GM21737 (cell line): ENCODE results near the gene BICDL2.
A peak's percentile ranks its signal among the peaks of the same experiment; 100 is the strongest.

Source experiments
- ATAC-seq: cut with Tn5 transposase; IDR thresholded peaks from one replicate; pipeline ENCODE4 v1.9.1; 2021; ENCODE audit warnings: mild to moderate bottlenecking, moderate library complexity; ENCODE audit not compliant: unreplicated experiment

Gene BICDL2

DNA sequence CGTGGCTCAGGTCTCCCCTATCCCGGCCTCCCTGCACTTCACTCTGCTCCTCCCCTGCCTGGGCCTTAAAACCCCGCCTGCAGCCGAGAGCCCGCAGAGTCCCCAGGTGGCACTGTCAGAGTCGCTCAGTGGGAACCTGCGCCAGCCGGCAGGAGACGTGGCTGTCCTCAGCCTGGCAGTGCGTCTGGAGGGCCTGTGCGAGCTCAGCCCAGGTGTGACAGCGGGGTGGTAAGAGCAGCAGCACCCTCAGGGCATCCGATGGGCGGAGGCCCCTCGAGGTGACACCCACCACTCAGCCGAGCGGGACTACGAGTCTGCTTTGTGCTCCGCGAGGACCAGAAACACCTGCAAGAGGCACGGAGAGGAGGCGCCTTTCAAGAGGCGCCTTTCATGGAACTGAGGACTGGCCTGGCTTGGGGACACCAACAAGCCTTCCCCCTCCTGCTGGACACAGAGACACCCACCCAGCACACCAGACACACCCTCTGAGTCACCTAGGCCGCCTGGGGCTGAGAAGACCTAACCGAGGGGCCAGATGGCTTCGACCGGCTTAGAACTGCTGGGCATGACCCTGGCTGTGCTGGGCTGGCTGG, 23.8 kb downstream of the BICDL2 start, which contains the start of gene CLDN9:
Gene CLDN9 (plus strand): TSS at position 96 of the 593 bp plus-strand sequence. CDS start 440 bp downstream, at position 536.
- ATAC-seq, result no peak

DNA sequence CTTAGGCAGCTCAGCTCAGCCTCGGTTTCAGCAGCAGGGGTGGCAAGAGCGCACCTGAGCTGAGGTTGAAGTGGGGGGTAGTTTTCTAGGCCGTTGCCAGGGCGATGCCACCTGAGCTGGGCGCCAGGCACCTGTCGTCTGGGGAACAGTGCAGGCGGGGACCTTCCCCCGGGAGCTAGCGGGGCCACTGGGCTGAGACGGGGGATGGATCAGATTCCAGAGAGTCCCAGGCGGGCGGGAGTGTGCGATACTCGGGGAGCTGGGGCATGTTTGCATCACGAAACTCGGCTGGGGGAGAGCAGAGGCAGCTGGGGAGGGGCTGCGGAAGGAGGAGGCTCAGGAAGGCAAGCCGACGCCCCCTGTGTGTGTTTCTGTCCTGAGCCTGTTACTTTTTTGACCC, 24.5 kb downstream of the BICDL2 start:
- ATAC-seq, result no peak

DNA sequence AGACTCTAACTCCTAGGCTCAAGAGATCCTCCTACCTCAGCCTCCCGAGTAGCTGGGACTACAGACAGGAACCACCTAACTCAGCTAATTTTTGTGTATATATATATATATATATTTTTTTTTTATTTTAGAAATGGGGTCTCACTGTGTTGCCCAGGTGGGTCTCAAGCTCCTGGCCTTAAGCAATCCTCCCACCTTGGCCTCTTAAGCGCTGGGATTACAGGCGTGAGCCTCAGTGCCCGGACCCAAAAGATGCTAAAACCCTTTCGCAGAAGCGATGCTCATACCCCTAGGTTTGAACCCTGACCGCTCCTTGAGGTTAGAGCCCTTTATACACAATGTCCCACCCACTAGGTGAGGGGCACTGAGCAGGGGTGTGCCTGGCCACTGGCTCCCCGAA, 26.2 kb downstream of the BICDL2 start:
- no peak for ATAC-seq

DNA sequence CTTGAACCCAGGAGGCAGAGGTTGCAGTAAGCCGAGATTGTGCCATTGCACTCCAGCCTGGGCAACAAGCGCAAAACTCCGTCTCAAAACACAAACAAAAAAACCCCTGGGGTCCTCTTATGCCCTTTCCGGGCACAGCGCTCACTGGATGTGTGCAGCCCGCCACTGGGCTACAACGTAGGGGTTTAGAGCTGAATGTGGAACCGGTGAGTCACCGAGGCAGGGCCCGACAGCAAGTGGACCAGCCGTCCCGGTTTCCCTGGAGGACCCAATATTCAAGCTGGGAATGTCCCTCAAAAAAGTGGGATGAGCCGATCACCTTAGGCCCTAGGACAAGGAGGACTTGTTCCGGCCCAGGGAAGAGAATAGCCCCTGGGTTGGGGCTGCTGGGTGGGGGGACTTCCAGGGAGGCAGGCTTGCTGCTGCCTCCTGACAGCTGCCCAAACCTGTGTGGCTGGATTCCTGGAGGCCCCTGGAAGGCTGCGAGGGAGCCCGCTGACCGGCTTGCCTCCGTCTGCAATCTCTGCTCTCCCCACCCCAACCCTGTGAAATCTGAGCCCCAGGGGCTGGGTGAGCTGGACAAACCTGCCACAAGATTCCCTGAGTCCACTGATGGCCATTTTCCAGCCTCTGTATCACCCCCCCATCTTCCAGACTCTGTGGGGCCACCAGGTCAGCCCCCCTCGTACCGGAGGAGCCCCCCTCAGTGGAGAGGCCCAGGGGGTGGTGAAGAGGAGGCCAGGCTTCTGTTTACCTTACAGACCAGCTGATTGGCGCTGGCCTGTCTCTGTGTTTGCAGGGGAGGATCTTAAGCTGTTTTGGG, 27.0 kb downstream of the BICDL2 start:
- no peak for ATAC-seq

DNA sequence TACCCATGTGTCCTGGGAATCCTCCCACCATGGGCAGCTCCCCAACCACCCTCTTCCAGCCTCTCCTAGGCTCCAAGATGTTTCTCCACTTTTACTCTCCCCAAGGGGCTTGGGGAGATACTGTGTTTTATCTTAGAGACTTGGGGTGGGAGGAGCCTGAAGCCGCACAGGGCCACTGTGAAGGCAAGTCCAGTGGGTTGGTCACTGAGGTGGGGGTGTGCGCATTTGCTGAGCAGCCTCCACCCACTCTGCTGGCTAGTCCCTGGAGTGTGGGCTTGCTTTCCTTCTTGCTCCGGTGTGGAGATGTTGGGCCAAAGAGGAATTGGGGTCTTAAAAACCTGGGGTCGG, 28.1 kb downstream of the BICDL2 start:
- ATAC-seq, result no peak

DNA sequence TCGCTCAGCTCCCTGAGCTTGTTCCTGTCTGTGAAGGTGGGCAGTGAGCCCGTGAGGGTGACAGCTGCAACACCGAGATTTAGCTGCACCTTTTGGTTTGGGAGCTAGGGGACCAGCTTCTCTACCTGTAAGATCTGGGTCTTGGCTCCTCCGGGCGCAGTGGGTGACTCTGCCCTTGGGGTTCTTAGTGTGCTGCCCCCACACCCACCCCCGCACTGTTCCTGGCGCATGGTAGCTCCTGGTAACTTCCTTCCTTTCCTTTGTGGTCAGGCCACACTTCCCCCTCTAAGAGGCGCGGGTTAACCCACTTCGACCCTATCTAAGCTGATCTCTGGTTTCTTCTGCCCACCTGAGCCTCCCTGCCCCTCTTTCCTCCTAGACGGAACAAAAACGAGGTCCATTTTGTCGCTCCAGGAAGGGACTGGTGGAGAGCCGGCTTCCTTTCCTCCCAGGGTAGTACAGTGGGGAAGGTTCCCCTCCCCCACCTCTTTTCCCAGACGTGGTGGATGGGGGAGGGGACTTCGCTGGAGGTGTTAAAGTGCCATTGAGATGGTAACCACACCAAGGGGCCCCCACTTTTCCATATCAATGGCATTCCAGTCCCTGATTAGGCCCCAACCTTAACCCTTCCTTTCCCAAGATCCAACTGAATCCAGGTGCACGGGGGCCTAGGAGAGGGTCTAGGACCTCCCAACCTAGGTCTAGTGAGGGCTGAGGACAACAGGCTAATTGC, 28.6 kb downstream of the BICDL2 start:
- no peak for ATAC-seq

DNA sequence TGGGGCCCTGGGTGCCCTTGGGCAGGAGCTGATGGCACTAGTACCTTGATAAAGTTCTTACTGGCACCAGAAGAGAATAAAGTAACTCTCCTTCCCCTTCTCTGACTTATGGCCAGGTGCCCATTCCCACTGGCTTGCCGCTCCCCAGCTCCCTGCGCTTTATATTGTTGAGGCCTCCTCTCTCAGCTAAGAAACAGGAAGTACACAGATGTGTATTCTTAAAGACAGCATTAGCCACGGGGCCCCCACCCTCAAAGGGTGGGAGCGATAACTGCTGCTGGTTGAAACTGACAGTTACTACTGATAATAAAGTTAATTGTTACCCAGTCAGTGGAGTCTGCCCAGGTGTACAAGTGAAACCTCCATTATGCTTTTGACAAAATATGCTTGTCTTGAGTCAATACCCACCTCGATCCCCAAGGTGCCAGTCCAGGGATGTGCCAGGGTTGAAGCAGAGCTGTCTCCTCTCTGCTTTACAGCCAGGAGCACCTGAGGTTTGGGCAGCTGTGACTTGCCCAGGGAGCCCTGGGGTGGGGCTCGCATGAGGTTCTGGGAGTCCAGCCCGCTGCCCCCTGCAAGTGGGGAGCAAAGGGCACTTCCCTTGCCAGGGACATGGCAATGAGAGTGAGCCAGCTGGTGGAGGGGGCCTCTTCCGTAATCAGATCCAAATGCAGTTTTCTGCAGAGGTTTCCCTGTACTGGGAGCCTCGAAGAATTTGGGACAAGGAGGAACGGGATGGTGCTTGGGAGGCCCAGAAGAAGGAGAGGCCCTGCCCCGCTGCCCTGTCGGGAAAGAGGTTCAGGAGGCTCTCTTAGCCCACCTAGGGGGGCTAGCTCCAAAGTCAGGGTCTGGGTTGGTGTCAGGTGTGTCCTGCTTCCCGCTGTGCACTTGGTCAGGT, 29.4 kb downstream of the BICDL2 start:
- ATAC-seq, result no peak

DNA sequence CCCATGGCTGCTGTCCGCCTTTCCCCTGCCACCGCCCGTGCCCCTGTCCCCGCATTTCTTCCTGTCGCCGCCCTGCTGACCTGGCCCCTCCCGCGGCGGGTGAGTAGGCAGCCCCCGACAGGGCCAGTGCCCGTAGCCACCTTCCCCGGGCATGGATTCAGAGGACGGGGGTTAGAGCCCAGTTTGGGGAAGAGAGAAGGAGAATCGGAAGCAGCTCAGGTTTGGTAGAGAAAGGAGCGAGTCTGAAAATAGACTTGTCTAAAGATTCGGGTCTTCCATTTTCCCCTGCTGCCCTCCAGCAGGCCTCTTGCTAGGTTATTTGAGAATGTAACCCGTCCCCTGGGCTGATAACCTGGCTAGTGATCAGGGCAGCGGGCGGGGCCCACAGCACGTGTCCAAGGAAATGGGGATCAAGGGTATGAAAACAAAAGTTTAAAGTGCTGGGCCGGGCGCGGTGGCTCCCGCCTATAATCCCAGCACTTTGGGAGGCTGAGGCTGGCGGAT, 31.9 kb downstream of the BICDL2 start:
- no peak for ATAC-seq

DNA sequence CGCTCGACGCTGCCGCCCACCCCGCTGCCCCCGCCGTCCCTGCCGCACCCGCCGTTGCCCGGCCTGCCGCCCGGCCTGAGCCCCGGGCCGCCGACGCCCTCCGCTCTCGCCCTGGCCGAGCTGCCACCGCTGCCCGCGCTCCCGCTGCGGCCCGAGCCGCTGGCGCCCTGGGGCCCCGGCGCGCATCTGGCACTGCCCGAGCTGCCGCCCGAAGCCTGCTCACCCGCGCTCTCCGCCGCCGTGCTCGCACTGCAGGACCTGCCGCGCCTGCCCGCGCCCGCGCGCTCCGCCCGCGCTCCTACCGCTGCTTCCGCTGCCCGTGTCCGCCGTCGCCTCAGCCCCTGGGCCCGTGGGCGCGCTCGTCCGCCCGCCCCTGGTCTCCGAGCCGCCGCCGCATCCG, 32.4 kb downstream of the BICDL2 start:
- peak; percentile 4 for ATAC-seq

DNA sequence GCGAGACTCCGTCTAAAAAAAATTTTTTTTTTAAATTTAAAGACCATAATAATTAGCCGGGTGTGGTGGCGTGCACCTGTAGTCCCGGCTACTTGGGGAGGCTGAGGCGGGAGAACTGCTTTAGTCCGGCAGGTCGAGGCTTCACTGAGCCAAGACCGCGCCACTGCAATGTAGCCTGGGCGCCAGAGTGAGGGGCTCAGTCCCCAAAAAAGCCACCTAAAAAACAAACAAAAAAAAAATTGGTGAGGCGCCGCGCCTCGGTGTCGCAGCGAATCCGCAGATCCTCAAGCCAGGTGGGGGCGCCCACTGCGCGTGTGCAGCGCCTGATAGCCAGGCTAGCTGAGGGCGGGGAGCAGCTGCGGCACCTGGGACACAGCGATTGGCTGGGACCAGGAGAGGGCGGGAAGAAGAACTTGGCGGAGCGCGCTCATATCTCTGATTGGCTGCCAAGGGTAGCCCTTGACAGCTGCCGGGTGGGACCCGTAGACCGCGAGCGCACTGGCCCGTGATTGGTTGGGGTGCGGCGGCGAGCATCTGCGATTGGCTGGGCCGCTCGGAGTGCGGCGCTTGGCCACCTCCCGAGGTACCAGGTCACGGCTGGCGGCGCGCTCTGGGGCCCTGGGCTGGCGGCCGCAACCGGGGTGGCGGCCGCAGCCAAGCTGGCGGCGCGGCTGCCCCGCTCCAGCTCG, 33.0 kb downstream of the BICDL2 start:
- ATAC-seq, result peak; percentile 93

DNA sequence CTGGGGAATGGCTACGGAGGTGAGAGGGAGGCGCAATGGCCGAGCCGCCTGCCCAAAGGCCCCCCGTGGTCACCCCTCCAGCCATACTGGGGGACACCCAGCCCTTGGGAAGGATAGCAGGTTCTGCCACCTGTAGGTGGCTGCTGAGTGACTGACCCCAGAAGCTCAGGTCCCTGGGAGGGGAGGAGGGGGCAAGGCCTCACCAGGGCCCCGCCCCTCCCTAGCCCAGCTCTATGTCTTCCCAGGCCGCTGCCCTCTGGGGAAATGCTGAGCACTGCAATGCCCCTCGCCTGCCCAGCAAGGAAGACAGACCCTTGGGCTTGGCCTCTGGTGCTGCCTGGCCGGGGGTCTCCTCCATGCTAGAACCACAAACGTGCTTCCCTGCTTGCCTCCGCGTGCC, 35.4 kb downstream of the BICDL2 start:
- no peak for ATAC-seq

DNA sequence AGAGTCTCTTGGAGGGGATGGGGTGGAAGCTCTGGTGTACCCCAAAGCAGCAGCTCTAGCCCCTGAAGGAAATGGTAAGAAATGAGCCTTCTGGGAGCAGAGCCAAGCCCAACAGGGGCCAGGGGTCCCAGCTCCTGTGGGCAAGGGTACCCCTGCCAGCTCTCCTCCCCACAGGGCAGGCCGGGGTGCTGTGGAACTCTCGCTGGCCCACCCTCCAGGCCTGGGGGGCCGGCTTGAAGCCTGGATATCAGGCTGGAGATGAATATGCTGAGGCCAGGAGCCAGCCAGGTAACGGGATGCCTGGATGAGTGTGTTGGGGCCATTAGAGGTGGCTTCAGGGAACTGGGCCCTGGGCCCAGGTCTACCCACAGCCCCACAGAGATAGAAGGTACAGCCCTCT, 36.2 kb downstream of the BICDL2 start:
- no peak for ATAC-seq

DNA sequence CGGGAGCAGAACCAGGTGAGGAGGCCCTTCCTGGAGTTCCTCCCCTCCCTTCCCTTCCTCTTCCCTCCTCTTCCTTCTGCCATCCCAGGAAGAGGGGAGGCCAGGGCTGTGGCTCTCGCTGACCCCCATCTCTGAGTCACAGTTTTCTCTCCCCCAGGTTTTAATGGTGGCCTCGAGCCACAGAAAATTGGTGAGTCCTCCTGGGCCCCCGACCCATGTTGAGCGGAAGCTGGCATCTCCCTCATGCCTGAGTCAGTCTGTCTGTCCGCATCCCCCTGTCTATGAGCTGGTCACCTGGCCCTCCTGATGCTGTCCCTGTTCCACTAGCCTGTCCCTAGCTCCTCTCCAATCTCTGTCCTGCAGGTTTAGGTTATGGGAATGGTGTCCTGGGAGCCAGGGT, 36.8 kb downstream of the BICDL2 start:
- no peak for ATAC-seq

DNA sequence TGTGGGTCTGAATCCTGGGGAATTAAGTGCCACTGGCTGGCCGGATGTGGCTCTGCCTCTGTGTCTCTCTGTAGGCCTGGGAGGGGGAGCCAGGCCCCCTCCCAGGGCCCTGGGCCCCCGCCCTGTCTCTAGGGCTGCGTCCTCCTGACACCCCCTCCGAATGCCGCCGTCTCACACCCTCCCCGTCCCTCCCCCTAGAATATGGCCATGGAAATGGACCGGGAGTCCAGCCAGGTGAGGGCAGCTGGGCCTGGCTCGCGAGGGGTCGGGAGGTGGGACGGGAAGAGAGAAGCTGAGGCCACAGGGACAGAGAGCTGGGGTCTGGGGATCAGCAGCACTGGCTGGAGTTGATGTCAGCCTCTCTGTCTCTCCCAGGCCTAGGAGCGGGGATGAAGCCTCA, 40.4 kb downstream of the BICDL2 start:
- no peak for ATAC-seq

DNA sequence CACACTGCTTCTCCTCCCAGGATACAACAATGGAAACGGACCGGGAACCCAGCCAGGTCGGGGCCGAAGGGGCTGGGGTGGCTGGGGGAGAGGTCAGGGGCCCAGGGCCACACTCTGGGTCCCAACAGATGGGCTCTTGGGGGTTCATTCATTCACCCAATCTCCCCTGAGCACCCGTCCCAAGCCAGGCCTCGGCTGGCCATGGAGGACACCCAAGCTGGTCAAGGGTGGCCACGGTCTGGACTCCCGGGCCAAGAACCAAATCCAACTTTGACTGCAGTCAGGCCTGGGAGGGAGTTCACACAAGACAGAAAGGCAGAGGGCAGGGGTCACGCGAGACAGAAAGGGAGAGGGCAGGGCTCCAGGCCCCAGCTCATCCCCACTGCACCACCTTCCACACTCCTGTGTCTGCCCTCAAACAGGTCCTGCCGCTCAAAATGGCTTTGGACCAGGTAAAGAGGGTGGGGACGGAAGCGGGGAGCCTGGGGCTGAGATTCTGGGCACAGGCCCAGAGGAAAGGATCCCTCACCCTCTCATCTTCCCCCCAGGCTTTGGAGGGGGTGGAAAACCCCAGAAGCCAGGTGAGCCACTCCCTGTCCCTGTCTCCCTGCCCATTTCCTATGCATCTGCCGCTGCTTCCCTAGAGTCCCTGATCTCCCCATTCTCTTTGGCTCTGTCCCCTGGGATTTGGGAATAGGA, 44.2 kb downstream of the BICDL2 start:
- ATAC-seq, result no peak

DNA sequence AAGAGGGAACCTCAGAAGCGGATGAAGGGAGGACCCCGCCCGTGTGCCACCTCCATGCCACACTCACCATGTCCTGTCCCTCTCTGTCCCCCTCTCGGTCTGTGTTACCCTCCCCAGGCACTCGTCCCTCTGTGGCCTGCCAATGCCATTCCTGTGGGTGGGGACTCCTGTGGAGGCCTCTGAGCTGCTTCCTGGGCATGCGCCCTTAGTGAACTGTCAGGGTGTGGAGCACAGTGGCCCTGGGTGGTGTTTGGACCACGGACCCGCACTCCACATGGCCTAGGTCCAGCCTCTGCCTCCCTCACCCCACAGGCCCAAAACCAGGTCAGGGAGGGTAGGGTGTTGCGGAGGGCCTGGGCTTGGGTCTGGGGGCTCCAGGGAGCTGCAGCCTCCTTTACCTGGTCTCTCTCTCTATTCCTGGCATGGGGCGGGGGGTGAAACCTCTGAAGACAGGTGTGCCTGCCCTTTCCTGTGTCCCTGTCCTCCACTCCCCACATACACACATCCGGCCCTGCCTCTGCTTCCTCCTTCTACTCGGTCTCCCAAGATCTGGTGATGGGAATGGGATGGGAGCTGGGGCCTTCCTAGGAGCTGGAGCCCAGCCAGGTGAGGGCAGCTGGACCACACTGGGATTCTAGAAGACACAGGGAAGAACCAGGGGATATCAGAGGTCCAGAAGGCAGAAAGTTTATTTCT, 45.0 kb downstream of the BICDL2 start:
- no peak for ATAC-seq

DNA sequence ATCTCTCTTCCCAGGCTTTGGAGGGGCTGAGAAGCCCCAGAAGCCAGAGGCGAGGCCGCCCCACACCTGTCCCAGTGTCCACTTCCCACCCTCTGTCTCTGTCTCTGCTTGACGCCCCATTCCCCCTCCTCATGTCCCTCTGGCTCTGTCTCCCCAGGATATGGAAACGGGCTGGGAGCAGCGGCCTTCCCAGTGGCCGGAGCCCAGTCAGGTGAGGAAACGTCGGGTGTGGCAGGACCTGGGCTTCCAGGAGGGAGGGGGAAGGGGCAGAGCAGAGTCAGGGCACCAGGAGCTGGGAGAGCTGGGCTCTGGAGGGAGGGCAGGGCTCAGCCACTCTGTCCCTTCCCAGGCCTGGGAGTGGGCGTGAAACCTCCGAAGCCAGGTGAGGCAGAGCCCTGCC, 45.9 kb downstream of the BICDL2 start:
- no peak for ATAC-seq

DNA sequence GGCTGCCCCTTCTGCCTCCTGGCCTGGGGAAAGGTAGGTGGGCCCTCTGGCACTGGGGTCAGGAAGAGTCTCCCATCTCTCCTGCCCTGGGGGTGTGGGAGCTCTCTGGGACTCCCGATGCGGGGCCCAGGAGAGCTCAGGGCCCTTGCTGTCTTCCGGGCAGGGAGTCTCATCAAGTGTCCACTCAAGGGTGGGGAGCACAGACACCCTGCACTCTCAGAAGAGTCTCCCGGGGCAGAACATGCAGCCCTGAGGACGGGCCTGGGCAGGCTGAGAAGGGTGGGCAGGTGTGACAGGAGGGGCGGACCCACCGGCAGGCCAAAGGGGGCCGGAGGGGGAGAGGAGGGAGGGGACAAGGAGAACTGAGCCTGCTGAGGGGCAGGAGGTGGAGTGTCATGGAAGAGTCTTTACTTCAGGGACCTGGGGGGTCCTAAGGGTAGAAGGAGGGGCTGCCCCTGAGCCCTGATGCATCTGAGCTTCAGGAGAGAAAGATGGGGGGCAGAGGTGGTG, 48.1 kb downstream of the BICDL2 start:
- ATAC-seq, result no peak

DNA sequence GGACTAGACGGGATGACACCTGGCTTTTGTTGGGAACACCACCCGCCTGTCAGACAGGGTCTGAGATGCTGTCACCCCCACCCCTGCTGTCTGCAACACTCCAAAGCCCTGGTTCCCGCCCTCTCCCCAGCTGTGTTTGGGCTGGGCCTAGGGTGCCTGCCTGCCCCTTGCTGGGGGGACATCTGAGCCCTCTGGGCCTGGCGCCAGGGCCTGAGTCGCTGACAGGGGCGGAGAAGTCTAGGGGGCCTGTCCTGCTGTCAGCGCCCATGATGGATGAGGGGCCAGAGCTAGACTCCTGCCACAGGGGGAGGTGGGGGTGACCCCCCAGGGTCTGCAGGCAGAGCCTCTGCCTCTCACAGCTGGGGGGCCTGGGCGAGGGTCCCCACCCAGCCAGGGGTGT, 48.9 kb downstream of the BICDL2 start:
- ATAC-seq, result no peak
